ENCODE results near the gene RALGPS2.

Gene RALGPS2

DNA sequence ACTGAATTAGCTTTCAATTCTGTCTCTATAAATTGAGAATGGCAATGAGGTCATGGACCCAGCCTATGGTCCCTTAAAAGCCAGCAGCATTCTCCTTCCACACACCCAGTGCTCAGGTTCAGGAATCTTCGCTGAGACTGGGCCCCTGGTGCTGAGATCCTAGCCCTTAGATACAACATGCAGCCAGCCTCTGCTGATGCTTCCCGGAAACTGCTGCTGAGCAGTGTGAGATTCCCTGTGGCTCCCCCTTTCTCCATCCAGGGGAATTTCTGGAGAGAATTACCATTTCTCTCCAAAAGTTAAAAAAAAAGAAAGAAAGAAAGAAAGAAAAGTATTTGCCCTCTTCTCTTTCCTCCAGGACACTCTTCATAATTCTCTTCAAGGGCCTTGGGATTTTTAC lies 31.7 kb upstream of the RALGPS2 start:
- Histone ChIP-seq H3K4me2 (no peak overlapping the region), H3K4me1 (ENCODE audit: low read depth, poor library complexity, severe bottlenecking) (no peaks in the 10 kb centered on the region), H3K36me3 (ENCODE audit: insufficient read depth) (no peaks in the 10 kb centered on the region), H3K27ac (no peak overlapping the region), H2AFZ (ENCODE audit: low read depth) (no peak overlapping the region), H3K27me3 (ENCODE audit: insufficient read depth, low read depth) (no peaks in the 10 kb centered on the region), H3K79me2 (ENCODE audit: insufficient read depth, low read depth) (no peaks in the 10 kb centered on the region), H4K20me1 (ENCODE audit: insufficient read depth) (no peaks in the 10 kb centered on the region), H3K9ac (no peak overlapping the region), H3K4me3 (IDR thresholded peaks at IDR 0.05; ENCODE audit: insufficient read depth, low read depth, low read length) (no peak overlapping the region)
- TF ChIP-seq, protein P1, sequence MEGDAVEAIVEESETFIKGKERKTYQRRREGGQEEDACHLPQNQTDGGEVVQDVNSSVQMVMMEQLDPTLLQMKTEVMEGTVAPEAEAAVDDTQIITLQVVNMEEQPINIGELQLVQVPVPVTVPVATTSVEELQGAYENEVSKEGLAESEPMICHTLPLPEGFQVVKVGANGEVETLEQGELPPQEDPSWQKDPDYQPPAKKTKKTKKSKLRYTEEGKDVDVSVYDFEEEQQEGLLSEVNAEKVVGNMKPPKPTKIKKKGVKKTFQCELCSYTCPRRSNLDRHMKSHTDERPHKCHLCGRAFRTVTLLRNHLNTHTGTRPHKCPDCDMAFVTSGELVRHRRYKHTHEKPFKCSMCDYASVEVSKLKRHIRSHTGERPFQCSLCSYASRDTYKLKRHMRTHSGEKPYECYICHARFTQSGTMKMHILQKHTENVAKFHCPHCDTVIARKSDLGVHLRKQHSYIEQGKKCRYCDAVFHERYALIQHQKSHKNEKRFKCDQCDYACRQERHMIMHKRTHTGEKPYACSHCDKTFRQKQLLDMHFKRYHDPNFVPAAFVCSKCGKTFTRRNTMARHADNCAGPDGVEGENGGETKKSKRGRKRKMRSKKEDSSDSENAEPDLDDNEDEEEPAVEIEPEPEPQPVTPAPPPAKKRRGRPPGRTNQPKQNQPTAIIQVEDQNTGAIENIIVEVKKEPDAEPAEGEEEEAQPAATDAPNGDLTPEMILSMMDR (conservative IDR thresholded peaks at IDR 0.05; ENCODE audit: low read depth, low read length): no peak

GRCh38 chr1:178694923-178695525 lies 30.0 kb upstream of the RALGPS2 start:
- Histone ChIP-seq H3K27ac (no peak overlapping the region), H3K27me3 (ENCODE audit: insufficient read depth, low read depth) (no peaks in the 10 kb centered on the region), H3K4me1 (ENCODE audit: low read depth, poor library complexity, severe bottlenecking) (no peaks in the 10 kb centered on the region), H3K4me2 (no peak overlapping the region), H3K9ac (no peak overlapping the region), H3K4me3 (IDR thresholded peaks at IDR 0.05; ENCODE audit: insufficient read depth, low read depth, low read length) (no peak overlapping the region), H3K36me3 (ENCODE audit: insufficient read depth) (no peaks in the 10 kb centered on the region), H4K20me1 (ENCODE audit: insufficient read depth) (no peaks in the 10 kb centered on the region), H3K79me2 (ENCODE audit: insufficient read depth, low read depth) (no peaks in the 10 kb centered on the region), H2AFZ (ENCODE audit: low read depth) (no peak overlapping the region)
- TF ChIP-seq, protein P1 (conservative IDR thresholded peaks at IDR 0.05; ENCODE audit: low read depth, low read length): no peak

DNA sequence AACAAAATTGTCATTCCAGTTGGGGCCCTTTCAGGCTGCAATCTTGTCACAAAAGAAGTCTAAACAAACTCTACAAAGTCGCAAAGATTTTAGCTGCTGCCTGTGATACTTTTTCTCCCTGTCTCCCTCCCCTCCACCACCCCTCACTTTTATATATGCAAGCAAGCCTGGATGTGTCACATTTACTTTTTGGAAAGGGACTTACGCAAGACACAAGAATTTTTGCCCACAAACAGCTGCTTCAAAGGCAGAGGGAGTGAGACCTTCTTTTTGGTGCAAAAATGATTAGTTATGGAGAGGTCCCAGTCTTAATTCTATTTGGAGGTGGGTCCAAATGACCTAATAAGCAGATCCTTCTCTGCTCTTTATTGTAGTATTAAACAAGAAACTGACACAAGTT lies 22.9 kb upstream of the RALGPS2 start:
- H3K4me1 ChIP-seq (ENCODE audit: low read depth, poor library complexity, severe bottlenecking): no peaks in the 10 kb centered on the region
- no peaks in the 10 kb centered on the region for H3K27me3 ChIP-seq (ENCODE audit: insufficient read depth, low read depth)
- H3K27ac ChIP-seq: no peak overlapping the region
- H3K4me2 ChIP-seq: no peak overlapping the region
- H3K36me3 ChIP-seq (ENCODE audit: insufficient read depth): no peaks in the 10 kb centered on the region
- H4K20me1 ChIP-seq (ENCODE audit: insufficient read depth): no peaks in the 10 kb centered on the region
- TF ChIP-seq, protein P1 (conservative IDR thresholded peaks at IDR 0.05; ENCODE audit: low read depth, low read length): no peak
- no peaks in the 10 kb centered on the region for H3K79me2 ChIP-seq (ENCODE audit: insufficient read depth, low read depth)
- no peak overlapping the region for H3K9ac ChIP-seq
- no peak overlapping the region for H2AFZ ChIP-seq (ENCODE audit: low read depth)
- no peak overlapping the region for H3K4me3 ChIP-seq (IDR thresholded peaks at IDR 0.05; ENCODE audit: insufficient read depth, low read depth, low read length)

GRCh38 chr1:178704833-178705232 lies 20.2 kb upstream of the RALGPS2 start:
- TF ChIP-seq, protein P1 (conservative IDR thresholded peaks at IDR 0.05; ENCODE audit: low read depth, low read length): no peak
- H3K4me3 ChIP-seq (IDR thresholded peaks at IDR 0.05; ENCODE audit: insufficient read depth, low read depth, low read length): no peak overlapping the region
- no peaks in the 10 kb centered on the region for H3K4me1 ChIP-seq (ENCODE audit: low read depth, poor library complexity, severe bottlenecking)
- H3K4me2 ChIP-seq: no peak overlapping the region
- H3K36me3 ChIP-seq (ENCODE audit: insufficient read depth): no peaks in the 10 kb centered on the region
- no peak overlapping the region for H3K27ac ChIP-seq
- no peak overlapping the region for H3K9ac ChIP-seq
- H3K79me2 ChIP-seq (ENCODE audit: insufficient read depth, low read depth): no peaks in the 10 kb centered on the region
- no peak overlapping the region for H2AFZ ChIP-seq (ENCODE audit: low read depth)
- no peaks in the 10 kb centered on the region for H4K20me1 ChIP-seq (ENCODE audit: insufficient read depth)
- no peaks in the 10 kb centered on the region for H3K27me3 ChIP-seq (ENCODE audit: insufficient read depth, low read depth)

All from KMS-11 (cell line).